ENCODE results near the gene ULBP3. TPM values are rescaled to one million over a fixed set of nuclear protein-coding genes. Genes with fewer than 3 reads are reported as not detected.
A peak's percentile ranks its signal among the peaks of the same experiment; 100 is the strongest.
"Not testable (repeated sequence)": the region's sequence is repeated elsewhere in the genome, so short reads cannot be mapped to it uniquely, and the experiment has no call there.

The ULBP3 gene
- total RNA-seq, 1 donor from 2014 or later: 1.7 TPM

GRCh38 chr6:150024646-150025155, 44.2 kb downstream of the ULBP3 start:
- intact Hi-C loops (cut with DNase I): no loop called here

GRCh38 chr6:150024021-150024420, 44.9 kb downstream of the ULBP3 start:
- H3K4me3 ChIP-seq; intact Hi-C loops (cut with DNase I); H3K9me3 ChIP-seq; DNase-seq (ENCODE audit: extremely low spot score in 2 of 2); H3K27me3 ChIP-seq; H3K27ac ChIP-seq; H3K36me3 ChIP-seq: not testable (repeated sequence)
- H3K4me1 ChIP-seq: peaks cover 19% of the 10 kb centered on the region

More at GRCh38 chr6:150024646-150025155, 44.2 kb downstream of the ULBP3 start:
- TF ChIP-seq POLR2AphosphoS5 (IDR thresholded peaks at IDR 0.05; ENCODE audit: insufficient read depth in 1 of 2, low read depth in 1 of 2) (no peak), POLR2A (IDR thresholded peaks at IDR 0.05) (no peak)
- TF ChIP-seq, protein P1, sequence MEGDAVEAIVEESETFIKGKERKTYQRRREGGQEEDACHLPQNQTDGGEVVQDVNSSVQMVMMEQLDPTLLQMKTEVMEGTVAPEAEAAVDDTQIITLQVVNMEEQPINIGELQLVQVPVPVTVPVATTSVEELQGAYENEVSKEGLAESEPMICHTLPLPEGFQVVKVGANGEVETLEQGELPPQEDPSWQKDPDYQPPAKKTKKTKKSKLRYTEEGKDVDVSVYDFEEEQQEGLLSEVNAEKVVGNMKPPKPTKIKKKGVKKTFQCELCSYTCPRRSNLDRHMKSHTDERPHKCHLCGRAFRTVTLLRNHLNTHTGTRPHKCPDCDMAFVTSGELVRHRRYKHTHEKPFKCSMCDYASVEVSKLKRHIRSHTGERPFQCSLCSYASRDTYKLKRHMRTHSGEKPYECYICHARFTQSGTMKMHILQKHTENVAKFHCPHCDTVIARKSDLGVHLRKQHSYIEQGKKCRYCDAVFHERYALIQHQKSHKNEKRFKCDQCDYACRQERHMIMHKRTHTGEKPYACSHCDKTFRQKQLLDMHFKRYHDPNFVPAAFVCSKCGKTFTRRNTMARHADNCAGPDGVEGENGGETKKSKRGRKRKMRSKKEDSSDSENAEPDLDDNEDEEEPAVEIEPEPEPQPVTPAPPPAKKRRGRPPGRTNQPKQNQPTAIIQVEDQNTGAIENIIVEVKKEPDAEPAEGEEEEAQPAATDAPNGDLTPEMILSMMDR (IDR thresholded peaks at IDR 0.05): no peak
- Histone ChIP-seq H3K4me3 (peak overlapping the region; percentile 30 to 34), H3K4me1 (peaks cover 19% of the 10 kb centered on the region), H3K9me3 (no peaks in the 10 kb centered on the region), H3K36me3 (no peaks in the 10 kb centered on the region), H3K27me3 (peaks cover 3% of the 10 kb centered on the region), H3K27ac (no peak overlapping the region)
- no peak for DNase-seq (ENCODE audit: extremely low spot score in 2 of 2)

DNA sequence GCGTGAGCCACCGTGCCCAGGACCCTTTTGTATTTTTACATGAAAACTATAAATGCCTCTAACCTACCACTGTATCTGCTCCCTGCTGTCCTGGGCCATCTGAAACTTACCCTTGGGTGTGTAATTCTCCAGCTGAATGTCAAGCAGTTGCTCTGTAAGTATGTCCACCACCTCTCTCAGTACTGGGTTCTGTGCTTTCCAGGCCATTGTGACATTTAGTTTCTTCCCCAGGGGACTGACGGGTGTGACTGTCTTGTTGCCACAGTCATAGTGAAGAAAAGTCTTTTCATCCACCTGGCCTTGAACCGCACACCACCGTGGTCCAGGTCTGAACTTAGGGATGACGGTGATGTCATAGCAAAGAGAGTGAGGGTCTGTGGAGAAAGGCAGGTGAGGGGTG, 47.1 kb downstream of the ULBP3 start:
- H3K27me3 ChIP-seq; H3K4me3 ChIP-seq; H3K27ac ChIP-seq; DNase-seq (ENCODE audit: extremely low spot score in 2 of 2); H3K36me3 ChIP-seq; intact Hi-C loops (cut with DNase I); H3K9me3 ChIP-seq: not testable (repeated sequence)
- H3K4me1 ChIP-seq: peaks cover 20% of the 10 kb centered on the region

DNA sequence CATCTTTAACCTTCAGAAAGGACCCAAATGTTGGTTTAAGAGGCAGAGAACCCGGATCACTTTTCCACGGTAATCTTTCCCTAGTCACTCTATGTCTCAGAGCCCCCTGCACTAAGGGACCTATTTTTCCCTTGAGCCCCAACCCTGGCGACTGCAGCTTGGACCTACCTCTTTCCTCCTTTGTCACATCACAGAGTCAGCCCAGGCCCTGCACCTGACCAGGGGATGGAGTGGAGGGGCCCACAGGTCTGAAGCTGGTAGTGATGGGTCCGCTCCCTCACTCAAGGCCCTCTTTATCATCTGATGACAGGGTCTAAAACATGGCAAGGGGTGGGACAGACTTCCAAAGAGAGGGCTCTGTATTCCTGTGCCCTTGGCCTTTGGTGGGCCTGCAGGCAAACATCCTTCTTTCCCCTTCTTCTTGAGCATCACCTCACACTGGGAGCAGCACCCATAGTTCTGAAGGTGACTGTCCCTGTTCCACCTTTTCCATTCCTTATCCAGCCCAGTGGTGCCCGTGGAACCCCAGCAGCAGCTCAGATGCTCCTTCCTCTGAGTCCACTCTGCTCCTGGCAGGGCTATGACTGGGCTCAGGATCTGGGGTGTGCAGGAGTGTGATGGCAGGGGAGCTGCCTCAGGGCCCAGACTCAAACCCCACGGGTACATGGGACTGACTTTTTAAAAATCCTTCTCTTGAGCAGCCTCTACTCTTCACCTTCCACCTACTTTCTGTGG, 49.9 kb downstream of the ULBP3 start:
- H3K9me3 ChIP-seq: no peaks in the 10 kb centered on the region
- no peaks in the 10 kb centered on the region for H3K36me3 ChIP-seq
- no peak overlapping the region for H3K27ac ChIP-seq
- TF ChIP-seq, protein P1 (IDR thresholded peaks at IDR 0.05): no peak
- TF ChIP-seq POLR2AphosphoS5 (IDR thresholded peaks at IDR 0.05; ENCODE audit: insufficient read depth in 1 of 2, low read depth in 1 of 2): no peak
- TF ChIP-seq POLR2A (IDR thresholded peaks at IDR 0.05): no peak
- H3K4me1 ChIP-seq: peaks cover 15% of the 10 kb centered on the region
- DNase-seq (ENCODE audit: extremely low spot score in 2 of 2): peak in 1 of 2 donors; percentile 52
- H3K4me3 ChIP-seq: no peak overlapping the region
- intact Hi-C loops (cut with DNase I): no loop called here
- no peaks in the 10 kb centered on the region for H3K27me3 ChIP-seq

DNA sequence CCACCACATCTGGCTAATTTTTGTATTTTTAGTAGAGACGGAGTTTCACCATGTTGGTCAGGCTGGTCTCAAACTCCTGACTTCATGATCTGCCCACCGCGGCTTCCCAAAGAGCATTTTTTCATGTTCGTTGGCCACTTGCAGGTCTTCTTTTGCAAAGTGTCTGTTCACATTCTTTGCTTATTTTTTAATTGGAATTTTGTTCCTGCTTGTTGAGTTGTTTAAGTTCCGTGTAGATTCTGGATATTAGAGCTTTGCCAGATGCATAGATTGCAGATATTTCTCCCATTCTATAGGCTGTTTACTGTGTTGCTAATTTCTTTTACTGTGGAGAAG, 51.8 kb downstream of the ULBP3 start:
- H3K36me3 ChIP-seq; H3K27me3 ChIP-seq; intact Hi-C loops (cut with DNase I); H3K27ac ChIP-seq; H3K4me3 ChIP-seq; H3K9me3 ChIP-seq; DNase-seq (ENCODE audit: extremely low spot score in 2 of 2): not testable (repeated sequence)
- H3K4me1 ChIP-seq: peaks cover 15% of the 10 kb centered on the region

GRCh38 chr6:150016324-150017185, 52.4 kb downstream of the ULBP3 start:
- H3K36me3 ChIP-seq: no peaks in the 10 kb centered on the region
- no peak overlapping the region for H3K4me3 ChIP-seq
- TF ChIP-seq, protein P1 (IDR thresholded peaks at IDR 0.05): peak; percentile 47 to 64 (median 50)
- no peak for TF ChIP-seq POLR2A (IDR thresholded peaks at IDR 0.05)
- H3K9me3 ChIP-seq: no peaks in the 10 kb centered on the region
- intact Hi-C loops (cut with DNase I): loop anchor here (1.0 kb wide), 1 partner anchor 80 kb away; no protein-coding TSS in a partner anchor
- H3K4me1 ChIP-seq: peaks cover 15% of the 10 kb centered on the region
- peaks cover 4% of the 10 kb centered on the region for H3K27me3 ChIP-seq
- peak in 1 of 2 donors; percentile 46 for DNase-seq (ENCODE audit: extremely low spot score in 2 of 2)
- H3K27ac ChIP-seq: no peak overlapping the region

DNA sequence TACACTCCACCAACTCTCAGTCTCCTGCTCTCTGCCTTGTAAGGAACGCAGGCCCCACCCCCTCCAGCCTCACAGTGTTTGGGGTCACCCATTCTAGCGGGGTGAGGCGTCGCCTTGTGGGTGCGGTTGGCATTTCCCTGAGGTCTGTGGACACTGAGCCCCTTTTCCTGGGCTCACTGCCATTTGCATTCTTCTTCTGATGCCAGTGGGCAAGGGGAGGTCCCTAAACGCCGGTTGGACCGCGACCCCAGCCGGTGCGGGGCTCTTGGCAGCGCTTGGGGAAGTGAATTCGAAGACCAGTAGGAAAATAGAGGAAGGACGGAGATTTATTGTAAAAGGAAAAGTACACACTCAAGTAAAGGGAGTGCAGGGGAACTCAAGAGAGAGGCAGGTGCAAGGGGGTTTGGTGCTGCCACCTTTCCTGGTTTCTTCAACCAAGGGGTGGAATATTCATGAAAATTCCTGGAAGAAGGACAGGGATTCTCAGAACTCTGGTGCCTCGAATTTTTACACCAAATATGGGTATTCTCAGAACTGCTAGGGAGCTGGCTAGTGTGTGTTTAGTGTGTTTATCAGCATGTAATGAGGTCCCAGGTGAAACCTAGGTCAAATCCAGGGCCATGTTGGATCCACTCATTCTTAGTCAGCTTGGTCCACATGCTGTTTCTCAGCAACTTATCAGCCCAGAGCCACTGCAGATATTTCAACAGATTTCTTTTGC, 53.5 kb downstream of the ULBP3 start:
- H3K36me3 ChIP-seq, H3K9me3 ChIP-seq, H3K27me3 ChIP-seq, H3K27ac ChIP-seq, H3K4me3 ChIP-seq: not testable (repeated sequence)
- intact Hi-C loops (cut with DNase I): loop anchor here (1.0 kb wide), 1 partner anchor 79 kb away; no protein-coding TSS in a partner anchor
- H3K4me1 ChIP-seq: peaks cover 15% of the 10 kb centered on the region
- DNase-seq (ENCODE audit: extremely low spot score in 2 of 2): peak in 1 of 2 donors; percentile 43

DNA sequence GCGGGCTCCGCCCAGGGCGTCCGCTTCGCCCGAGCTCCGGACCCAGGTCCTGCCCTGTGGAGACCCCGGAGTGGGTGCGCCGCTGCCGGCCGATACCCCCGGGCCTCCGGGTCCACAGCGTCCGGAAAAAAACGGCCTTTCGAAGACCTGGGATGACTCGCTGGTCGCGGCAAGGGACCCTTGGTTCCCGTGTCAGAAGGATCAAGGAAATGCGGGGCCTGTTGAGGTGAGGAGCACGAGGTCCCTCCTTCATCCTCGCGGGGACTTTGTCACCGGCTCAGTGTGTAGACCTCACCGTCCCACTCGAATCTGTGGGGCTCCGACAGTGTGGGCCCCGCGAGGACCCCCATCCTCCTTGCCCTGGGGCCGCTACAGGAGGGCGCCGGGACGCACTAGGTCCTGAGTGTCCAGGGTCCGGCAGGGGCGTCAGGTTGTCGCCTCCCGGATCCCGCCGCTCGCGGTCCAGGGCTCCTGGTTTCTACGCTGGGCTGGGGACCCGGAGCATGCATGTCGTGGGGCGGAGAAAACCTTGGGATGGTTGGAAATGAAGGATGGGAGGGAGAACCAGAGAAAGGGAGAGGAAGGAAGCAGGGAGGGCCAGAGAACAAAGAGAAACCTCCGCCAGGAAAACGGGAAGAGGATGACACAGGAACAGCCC, 54.2 kb downstream of the ULBP3 start:
- peak in 1 of 2 donors; percentile 28 for DNase-seq (ENCODE audit: extremely low spot score in 2 of 2)
- H3K4me3 ChIP-seq; H3K27ac ChIP-seq; H3K27me3 ChIP-seq; intact Hi-C loops (cut with DNase I); H3K9me3 ChIP-seq; H3K36me3 ChIP-seq: not testable (repeated sequence)
- H3K4me1 ChIP-seq: peaks cover 15% of the 10 kb centered on the region
